Measurements from ENCODE around the gene PRPF39. TPM values are rescaled to one million over a fixed set of nuclear protein-coding genes. Genes with fewer than 3 reads are reported as not detected.
A peak's percentile ranks its signal among the peaks of the same experiment; 100 is the strongest.
"Not testable (repeated sequence)": the region's sequence is repeated elsewhere in the genome, so short reads cannot be mapped to it uniquely, and the experiment has no call there.

Gene PRPF39
- total RNA-seq, 1 donor from 2014 or later, result 65.8 TPM

DNA sequence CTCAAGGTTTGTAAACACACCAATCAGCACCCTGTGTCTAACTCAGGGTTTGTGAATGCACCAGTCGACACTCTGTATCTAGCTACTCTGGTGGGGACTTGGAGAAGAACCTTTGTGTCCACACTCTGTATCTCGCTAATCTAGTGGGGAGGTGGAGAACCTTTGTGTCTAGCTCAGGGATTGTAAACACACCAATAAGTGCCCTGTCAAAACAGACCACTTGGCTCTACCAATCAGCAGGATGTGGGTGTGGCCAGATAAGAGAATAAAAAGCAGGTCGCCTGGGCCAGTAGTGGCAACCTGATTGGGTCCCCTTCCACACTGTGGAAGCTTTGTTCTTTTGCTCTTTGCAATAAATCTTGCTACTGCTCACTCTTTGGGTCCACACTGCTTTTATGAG lies 2.8 kb upstream of the PRPF39 start:
- DNase-seq, result not testable (repeated sequence)

DNA sequence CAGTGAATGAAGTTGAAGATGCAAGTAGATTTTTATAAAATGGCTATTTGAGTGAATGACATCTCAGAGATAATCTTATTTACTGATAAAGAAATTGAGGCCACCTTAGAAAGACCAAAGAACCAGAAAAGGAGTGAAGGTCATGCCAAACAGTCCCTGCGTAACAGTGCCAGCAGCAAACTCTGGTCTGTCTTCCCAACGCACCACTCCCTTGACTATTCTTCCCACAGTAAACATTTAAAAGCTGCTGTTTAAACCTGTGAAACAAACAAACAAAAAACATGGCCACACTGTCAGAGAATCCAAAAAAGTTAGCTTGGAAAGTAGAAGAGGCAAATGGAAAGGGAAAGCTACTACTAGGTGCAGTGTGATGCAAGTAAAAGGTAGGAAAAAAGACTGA lies 1.5 kb upstream of the PRPF39 start:
- DNase-seq, result no peak

DNA sequence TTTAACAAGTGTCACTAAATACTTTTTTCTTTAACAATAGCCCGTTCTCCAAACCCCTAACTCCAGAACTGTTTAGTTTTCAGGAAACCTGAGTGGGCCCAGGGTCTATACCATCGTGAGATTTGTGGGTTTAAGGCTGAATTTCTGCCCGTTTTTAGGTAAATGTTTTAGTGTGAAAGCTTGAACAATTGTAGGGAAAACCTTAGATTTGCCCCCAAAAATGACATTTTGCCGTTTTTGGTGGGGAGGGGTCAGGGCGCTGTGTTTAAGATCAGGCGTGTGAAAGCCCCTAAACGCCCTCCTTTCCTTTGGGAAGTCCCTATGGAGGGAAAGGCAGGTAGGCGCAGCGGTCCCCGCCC lies 320 bp upstream of the PRPF39 start:
- no peak for DNase-seq

DNA sequence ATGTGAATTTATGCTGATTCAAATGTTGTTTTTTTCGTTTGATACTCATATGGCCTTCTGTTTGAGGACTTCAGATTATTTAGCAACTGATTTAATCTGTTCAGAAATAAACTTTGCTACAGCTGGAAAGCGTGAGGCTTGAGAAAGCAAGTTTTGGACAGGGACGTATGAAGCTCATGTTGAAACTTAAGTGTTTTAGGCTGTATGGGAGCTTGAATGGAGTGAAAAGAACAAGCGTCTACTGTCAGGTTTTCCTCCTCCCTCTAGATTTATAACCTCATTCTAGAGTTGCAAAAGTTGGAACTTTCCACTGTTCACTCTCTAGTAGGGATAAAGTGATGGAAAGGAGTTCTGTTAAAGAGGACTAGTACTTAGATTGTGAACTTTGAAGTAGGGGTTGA lies 1.0 kb downstream of the PRPF39 start:
- DNase-seq, result no peak

DNA sequence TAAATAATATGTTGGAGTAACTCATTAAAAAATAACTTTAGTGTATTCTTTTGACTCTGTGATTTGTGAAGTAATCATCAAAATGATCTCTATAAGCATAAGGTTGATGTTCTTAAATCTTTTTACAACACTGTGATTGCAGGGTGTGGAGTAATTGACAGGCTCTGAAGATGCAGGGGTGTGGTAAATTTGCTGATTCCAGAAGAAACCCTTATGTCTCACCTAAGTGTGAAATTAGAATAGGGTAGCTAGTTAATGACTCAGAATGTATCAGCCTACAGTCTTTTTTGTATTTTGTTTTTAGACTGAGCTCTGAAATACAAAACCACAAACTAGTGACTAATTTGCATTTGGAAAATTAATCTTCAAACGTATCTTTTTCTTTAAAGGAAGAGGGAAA lies 5.9 kb downstream of the PRPF39 start:
- DNase-seq, result no peak

DNA sequence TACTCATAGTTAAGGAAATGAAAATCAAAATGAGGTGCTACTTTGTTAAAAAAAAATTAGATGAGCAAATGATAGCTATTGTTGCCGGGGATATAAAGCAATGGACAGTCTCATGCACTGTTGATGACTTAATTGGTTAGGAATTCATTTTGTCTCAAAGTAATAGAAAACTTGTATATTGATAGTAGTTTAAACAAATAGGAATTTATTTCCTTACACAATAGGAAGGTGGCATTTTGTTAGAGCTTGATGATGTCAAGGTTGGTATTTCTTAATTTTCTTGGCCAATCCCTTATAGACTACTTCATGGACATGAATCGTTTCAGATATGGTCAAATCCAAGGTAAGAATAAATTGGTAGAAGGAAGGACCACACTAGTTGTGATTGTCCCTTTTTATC lies 7.8 kb downstream of the PRPF39 start:
- DNase-seq, result no peak

DNA sequence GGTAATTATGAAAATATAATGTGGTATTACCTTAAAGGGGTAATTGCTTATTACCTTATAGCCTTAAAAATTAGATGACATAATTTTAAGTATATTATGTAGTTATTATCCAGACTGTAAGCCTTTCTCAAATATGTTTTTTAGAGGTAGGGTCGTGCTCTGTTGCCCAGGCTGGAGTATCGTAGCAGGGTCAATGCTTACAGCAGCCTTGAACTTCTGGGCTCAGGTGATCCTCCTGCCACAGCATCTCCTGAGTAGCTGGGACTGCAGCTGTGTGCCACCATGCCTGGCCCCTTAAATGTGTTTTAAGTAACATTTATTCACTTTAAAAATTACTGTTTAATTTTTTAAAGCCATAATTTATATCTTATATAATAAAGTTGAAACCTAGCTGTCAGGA lies 10.4 kb downstream of the PRPF39 start:
- no peak for DNase-seq

DNA sequence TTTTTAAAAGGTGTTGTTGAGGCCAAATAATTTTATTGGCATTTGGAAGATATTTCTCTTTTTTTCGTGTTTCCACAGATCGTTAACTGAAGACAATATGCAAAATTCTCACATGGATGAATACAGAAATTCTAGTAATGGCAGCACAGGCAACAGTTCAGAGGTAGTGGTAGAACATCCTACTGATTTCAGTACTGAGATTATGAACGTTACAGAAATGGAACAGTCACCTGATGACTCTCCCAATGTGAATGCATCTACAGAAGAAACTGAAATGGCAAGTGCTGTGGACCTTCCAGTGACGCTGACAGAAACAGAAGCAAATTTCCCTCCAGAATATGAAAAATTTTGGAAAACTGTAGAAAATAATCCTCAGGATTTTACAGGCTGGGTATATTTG lies 11.2 kb downstream of the PRPF39 start:
- DNase-seq, result no peak

DNA sequence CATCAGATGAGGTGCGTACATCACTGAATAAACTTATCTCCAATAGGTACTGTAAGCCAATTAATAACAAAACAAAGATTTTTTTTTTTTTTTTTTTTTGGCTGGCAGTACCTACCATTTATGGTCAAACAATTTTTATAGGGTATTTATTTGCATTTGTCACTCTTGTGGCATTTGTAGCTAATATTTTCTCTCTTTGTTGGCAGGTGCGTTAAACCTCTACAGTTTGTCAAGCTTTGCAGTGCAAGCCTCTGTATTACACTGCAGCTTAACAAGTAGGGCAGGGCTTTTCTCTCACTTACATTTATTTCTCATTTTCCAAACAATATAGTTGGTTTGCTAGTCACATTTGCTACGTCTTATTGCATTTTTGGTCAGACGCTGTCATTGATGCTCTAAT lies 12.3 kb downstream of the PRPF39 start:
- DNase-seq, result no peak

DNA sequence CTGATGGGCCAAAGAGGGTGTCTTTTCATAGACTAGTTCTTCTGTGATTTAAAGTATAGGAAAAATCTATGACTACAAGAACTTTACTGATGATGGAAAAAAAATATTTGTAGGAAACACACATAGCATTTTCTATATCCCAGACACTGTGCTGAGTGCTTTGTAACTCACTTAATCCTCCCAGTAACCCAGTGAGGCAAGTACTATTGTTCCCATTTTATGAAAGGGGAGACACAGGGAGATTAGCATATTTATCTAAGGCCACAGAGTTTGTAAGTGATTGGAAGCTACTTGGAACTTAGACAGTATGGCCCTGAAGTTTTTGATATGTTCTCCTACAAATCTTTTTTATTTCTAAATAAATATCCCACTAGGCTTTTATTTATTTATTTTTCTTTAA lies 19.9 kb downstream of the PRPF39 start:
- DNase-seq, result no peak

DNA sequence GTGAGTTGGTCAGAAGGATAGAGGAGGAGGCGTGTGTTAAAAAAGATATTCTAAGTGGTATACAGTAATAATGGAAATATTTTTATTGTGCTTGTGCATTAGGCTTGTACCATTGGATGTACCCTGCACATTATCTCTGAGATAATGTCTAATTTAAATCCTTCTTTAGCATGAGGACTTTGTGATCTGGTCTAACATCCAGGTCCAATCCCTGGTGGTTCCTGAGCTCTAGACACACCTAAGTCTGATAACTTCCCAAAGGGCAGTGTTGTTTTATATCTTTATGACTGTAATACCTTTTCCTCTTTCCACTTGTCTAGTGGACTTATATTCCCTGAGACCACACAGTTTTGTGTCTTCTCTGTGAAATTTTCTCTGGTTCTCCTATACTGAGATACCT lies 20.6 kb downstream of the PRPF39 start:
- DNase-seq, result no peak

DNA sequence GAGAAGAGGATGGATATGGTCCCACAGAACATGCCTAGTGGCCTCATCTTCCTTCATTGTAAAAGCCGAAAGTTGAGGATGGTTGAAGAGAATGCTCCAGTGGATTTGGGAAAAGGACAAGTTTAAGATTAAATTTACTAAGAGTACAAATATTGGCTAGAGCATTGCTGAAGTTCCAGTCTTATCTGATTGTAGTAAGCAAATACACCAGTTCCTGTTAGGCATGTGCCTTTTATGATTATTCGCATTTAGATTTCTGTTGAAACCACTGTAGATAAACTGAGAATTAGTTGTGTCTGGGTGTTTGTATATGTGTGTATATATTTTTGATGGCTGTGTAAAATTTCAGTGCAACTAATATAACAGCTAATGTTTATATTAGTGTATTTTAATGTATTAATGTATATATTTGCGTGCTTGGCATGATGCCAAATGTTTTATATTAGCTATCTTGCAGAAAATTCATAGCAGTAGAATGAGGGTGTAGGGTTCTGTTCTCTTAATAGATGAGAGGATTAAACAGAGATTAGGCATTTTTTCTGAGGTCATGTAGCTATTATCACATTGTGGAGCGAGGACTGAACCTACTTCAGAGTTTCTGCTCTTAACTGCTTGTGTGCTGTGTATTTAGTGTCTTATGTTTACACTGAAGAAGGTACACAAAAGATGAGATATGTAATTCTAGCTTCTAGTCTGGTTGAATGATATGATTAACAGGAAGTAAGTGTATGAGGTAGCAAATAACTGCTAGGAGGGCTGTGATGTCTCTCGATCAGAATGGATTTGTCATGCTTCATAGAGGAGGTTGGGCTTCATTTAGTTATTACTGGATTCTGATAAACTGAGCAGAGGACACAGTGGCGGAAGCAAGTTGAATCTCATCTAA lies 29.2 kb downstream of the PRPF39 start:
- DNase-seq, result no peak

DNA sequence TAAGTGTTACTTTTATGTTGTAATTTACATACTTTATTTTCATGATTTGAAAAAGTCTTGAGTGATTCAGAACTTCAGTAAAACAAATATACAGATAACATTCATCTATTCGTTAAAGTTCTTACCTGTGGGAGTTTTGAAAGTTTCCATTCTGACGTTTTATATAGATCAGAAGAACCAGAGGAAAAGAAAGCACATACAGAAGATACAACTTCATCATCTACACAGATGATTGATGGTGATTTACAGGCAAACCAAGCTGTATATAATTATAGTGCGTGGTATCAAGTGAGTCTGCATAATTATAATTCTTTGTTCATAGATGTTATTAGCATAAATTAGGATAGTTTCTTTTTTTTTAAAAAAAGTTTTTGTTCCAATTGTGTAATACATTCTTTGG lies 30.4 kb downstream of the PRPF39 start:
- no peak for DNase-seq

DNA sequence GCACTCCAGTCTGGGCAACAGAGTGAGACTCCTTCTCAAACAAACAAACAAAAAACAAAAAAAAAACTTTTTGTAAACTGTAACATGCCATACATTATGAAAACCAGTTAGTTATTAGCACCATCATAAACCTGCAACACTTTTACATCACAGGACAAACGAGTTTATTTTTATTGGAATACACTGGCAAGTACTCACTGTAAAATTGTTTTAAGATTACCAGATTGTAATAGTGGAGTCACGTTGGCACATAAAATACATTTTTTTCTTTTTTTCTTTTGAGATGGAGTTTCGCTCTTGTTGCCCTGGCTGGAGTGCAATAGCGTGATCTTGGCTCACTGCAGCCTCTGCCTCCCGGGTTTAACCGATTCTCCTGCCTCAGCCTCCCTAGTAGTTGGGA lies 34.7 kb downstream of the PRPF39 start:
- DNase-seq, result no peak

DNA sequence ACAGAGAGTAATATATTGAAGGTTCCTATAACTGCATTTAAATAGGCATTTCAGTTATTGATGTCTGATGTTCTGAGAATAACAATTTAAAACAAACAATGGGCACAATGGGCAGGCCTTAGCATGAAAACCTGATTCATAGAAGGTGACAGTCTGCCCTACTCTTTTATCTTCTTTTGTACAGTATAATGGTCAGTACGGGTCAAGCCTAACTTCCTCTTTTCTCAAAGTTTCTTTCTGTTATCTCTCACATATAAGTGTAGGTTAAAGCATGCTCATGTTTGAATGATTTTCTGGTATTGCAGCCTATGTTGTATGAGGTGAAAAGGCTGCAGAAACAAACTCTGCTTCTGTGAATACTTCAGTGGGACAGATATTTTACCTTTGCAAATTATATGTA lies 36.2 kb downstream of the PRPF39 start:
- no peak for DNase-seq

DNA sequence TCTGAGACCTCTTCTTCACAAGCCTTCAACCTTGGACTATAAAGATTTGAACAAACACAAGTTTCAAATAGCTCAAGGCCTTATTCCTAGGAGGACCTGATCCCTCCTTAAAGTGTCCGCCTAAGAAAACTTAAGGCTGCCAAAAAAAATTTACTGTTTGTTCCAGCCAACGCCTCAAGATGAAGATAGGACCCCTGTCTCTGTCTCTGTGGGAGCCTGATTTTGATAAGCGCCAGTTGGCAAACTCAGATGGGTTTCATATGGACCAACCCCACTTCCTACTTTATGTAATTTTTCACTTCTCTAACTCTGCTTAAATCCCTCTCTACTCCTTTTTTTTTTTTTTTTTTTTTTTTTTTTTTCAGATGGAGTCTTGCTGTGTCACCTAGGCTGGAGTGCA lies 39.4 kb downstream of the PRPF39 start:
- DNase-seq, result no peak

DNA sequence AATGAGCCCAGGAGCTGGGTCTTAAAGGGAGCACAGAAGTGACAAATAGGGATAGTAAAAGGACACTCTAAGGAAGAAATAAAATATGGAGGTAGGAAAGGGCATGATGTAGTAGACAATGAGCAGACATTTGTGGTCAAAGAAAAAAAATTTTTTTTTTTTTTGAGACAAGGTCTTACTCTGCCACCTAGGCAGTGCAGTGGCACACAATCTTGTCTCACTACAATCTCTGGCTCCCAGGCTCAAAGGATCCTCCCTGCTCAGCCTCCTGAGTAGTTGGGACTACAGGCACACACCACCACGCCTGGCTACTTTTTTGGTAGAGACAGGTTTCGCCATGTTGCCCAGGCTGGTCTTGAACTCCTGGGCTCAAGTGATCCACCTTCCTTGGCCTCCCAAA lies 41.8 kb downstream of the PRPF39 start:
- no peak for DNase-seq

DNA sequence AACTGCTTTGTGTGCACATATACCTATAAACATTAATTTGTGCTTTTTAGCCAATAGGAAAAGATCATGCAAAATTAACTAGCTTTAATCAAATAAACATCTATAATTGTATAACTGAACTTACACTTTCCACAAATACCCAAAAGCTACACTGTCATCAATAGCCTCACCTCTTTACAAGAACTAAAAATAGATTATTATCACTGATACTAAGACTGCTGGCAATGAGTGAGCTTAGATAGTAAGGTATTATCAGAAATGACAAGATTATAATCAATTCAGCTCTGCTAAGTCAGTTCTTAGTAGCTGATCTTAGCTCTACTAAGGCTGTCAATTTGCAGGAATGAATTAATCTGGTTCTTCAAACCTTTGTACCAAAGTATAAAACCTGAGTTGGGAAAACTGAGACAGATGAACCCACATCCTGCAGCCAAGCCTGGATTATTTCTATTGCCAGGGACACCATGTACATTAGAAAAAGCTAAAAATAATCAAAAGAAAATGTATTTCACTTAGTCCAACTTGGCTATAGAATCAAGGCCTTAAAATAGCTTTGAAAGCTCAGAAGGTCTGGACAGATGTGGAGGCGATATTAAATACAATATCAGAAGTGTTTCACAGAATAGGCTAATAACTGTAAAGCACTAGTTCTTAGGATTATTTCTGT lies 45.2 kb downstream of the PRPF39 start:
- no peak for DNase-seq

DNA sequence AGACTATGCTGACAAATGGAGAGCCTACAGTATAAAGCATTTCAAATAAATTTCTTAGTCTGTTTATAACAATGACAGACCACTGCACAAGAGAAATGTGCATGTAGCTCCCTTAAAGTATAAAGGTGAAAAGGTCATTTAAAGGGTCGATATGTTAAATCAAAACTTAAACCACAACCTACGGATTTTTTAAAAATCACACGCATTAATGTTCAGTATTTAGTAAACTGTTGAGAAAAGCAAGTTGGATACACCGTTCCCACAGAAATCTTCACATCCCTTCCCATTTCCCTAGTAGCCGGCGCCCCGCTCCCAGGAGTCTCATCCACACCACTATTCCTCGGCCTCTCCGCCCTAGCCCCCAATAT lies 49.8 kb downstream of the PRPF39 start:
- DNase-seq, result no peak

DNA sequence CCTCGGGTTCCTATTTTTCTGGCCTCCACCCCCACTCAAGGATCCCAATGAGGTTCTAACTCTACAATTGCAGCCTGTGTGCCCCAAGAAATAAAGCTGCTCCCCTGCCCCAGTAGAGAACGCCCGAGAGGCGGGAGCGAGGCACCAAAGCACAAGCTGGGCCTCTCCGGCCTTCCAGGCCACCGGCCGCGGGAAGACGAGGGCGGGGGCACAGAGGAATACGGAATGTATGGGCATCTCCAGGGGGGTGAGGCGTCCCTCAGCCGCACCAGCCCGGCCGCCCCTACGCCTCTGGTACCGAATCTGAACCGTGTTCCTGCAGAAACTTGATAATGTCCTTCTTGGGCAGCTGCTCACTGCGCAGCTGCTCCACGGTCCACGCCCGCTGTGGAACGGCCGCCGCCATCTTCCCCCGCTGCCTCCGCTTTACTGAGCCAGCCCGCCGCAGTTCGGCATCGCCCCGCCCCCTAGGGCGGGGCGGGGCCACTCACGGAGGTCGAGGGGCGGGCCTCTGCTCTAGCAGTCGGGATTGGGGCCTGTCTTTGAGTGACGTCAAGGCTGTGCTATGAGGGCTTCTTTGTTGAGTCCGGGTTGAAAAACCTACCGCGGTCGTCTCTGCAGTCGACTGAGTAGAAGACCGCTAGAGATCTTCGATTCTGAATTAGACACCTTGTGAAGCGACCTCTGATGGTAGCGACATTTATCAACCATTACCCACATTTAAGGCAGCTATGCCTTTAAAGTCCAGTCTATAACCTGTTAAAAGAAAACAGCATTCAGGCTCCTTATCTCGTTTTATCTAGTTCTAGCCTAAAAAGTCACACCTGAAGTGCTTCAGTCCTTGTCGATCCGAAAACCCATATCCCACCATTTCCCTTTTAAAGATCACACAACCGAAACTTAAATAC lies 50.4 kb downstream of the PRPF39 start, which contains the start of gene FKBP3:
FKBP3 (minus strand) TSS at position 431 of the 908 bp plus-strand sequence; CDS start at position 406, 25 bp downstream.
- peak; percentile 98 for DNase-seq

DNA sequence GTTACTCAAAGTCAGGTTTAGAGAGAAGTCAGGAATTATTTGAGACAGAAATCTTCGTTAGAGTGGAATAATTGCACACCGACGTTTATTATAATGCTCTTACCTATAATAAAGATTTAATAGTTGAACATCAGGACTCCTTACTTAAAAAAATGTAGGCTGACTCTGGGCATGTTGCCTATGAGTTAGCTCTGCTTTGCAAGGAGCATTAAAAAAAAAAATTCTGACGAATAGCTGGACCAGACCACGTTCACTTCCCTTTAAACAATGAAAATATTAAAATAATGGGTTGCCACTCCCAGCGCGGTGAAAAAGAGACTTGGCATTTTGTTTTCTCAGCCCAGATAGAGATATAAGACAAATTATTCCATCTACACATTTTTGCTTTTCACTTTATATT lies 51.2 kb downstream of the PRPF39 start:
- DNase-seq, result no peak

DNA sequence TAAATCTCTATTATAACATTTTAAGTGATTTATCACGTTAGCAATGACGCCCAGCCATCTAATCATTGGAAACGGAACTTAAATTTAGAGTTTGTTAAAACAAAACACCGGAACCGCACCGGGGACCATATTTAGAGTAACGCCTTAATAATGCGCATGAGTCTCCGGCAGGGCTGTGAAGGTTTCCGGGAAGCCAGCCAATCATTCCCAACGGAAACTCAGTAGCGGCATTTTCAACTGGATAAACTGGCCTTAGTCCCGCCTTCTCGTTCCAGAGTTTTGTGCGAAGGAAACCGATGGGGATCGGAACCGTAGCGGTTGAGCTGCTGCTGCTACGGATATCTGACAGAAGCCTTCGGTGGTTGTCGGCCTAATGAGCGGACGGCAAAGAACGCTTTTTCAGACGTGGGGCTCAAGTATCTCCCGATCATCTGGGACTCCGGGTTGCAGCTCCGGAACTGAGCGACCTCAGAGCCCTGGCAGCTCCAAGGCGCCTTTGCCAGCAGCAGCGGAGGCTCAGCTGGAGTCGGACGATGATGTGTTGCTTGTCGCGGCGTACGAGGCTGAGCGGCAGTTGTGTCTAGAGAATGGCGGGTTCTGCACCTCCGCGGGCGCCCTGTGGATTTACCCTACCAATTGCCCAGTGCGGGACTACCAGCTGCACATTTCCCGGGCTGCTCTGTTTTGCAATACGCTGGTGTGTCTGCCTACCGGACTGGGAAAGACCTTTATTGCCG lies 51.9 kb downstream of the PRPF39 start, which contains the start of gene FANCM:
FANCM (plus strand) TSS at position 272 of the 737 bp plus-strand sequence; CDS start at position 374, 102 bp downstream.
- DNase-seq, result peak; percentile 84
